Right lobe of liver (tissue), 4 donors: ENCODE results near the gene SEC23A.

Experiments
- POLR2A ChIP-seq: fragments of 450-650 bp; IDR thresholded peaks from one replicate; pipeline ENCODE4 v1.6.1; 2017; ENCODE audit warnings: antibody characterized with exemption, mild to moderate bottlenecking
- TF ChIP-seq, protein P1 (sequence below), 4 donors: fragments of 200-600 bp in 3 of 4; fragments of 450-650 bp in 1 of 4; IDR thresholded peaks; one replicate each; pipeline versions ENCODE4 v1.5.1 to v1.8.0; 2016 to 2022; ENCODE audit warnings: antibody characterized with exemption in 4 of 4, mild to moderate bottlenecking in 2 of 4
- donor health status: DM: no; HTN: no; CAD: no.
- donor health status: DM: no; HTN: no; CAD: no.
- donor health status: DM: no; HTN: yes; CAD: no.

DNA sequence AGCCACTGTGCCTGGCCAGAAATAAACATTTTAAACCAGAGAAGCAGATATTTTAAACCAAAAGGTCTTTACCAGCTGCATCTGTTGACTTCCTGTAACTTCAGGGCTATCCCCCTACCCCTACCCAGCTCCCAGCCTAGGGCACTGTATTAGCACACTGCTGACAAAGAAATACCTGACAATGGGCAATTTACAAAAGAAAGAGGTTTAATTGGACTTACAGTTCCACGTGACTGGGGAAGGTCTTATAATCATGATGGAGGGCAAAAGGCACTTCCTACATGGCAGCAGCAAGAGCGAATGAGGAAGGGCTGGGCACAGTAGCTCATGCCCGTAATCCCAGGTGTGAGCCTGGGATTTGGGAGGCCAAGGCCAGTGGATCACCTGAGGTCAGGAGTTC lies 37.1 kb upstream of the SEC23A start:
- TF ChIP-seq, protein P1, sequence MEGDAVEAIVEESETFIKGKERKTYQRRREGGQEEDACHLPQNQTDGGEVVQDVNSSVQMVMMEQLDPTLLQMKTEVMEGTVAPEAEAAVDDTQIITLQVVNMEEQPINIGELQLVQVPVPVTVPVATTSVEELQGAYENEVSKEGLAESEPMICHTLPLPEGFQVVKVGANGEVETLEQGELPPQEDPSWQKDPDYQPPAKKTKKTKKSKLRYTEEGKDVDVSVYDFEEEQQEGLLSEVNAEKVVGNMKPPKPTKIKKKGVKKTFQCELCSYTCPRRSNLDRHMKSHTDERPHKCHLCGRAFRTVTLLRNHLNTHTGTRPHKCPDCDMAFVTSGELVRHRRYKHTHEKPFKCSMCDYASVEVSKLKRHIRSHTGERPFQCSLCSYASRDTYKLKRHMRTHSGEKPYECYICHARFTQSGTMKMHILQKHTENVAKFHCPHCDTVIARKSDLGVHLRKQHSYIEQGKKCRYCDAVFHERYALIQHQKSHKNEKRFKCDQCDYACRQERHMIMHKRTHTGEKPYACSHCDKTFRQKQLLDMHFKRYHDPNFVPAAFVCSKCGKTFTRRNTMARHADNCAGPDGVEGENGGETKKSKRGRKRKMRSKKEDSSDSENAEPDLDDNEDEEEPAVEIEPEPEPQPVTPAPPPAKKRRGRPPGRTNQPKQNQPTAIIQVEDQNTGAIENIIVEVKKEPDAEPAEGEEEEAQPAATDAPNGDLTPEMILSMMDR (IDR thresholded peaks at IDR 0.05): no peak
- TF ChIP-seq POLR2A: no peak
